ENCODE results near the gene TMEM259. TPM values are rescaled to one million over a fixed set of nuclear protein-coding genes. Genes with fewer than 3 reads are reported as not detected.

The TMEM259 gene
- total RNA-seq, 6 experiments from 2014 or later = 127 to 164 (median 149) TPM

DNA sequence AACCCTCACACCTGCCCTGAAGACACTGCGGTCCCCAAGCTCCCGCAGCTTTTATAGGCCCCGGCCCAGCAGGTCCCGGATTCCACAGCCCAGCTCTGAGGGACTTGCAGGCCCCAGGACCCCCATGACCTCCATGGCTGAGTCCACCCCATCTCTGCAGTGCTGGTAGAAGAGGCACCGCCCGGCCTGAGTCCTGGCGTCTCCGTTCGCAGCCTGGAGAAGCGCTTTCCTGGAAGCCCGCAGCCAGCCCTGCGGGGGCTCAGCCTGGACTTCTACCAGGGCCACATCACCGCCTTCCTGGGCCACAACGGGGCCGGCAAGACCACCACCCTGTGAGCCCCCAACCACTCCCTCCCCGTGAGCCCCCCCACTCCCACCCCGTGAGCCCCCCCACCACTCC is 28.2 kb upstream of the TMEM259 start:
- no peaks in the 10 kb centered on the region for H3K27me3 Mint-ChIP-seq (ENCODE audit: insufficient read depth)
- DNase-seq = no peak
- H3K27ac Mint-ChIP-seq = no peak overlapping the region
- H3K36me3 Mint-ChIP-seq (ENCODE audit: low read depth) = no peaks in the 10 kb centered on the region
- H3K4me1 Mint-ChIP-seq (ENCODE audit: low read depth) = no peaks in the 10 kb centered on the region
- H3K4me3 Mint-ChIP-seq = no peak overlapping the region
- TF ChIP-seq, protein P1, sequence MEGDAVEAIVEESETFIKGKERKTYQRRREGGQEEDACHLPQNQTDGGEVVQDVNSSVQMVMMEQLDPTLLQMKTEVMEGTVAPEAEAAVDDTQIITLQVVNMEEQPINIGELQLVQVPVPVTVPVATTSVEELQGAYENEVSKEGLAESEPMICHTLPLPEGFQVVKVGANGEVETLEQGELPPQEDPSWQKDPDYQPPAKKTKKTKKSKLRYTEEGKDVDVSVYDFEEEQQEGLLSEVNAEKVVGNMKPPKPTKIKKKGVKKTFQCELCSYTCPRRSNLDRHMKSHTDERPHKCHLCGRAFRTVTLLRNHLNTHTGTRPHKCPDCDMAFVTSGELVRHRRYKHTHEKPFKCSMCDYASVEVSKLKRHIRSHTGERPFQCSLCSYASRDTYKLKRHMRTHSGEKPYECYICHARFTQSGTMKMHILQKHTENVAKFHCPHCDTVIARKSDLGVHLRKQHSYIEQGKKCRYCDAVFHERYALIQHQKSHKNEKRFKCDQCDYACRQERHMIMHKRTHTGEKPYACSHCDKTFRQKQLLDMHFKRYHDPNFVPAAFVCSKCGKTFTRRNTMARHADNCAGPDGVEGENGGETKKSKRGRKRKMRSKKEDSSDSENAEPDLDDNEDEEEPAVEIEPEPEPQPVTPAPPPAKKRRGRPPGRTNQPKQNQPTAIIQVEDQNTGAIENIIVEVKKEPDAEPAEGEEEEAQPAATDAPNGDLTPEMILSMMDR (IDR thresholded peaks at IDR 0.05) = no peak
- peaks cover 6% of the 10 kb centered on the region; the same call in 1 of the 2 replicates for H3K9me3 Mint-ChIP-seq

DNA sequence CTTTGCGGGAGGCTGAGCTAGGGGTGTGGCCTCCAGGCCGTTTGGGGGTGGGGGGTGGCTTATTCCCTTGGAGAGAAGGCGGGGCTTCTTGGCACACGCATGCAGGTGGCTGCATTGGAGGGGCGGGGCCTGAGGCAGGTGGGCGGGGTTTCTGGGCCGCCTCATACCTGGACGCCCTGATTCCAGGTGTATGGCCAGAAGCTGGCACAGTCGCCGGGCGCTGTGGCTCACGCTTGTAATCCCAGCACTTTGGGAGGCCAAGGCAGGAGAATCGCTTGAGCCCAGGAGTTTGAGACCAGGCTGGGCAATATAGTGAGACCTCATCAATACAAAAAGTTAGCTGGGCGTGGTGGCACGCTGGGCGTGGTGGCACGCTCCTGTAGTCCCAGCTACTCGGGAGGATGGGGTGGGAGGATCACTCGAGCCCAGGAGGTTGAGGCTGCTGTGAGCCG is 26.8 kb upstream of the TMEM259 start:
- TF ChIP-seq, protein P1 (IDR thresholded peaks at IDR 0.05) = no peak
- no peak for DNase-seq

DNA sequence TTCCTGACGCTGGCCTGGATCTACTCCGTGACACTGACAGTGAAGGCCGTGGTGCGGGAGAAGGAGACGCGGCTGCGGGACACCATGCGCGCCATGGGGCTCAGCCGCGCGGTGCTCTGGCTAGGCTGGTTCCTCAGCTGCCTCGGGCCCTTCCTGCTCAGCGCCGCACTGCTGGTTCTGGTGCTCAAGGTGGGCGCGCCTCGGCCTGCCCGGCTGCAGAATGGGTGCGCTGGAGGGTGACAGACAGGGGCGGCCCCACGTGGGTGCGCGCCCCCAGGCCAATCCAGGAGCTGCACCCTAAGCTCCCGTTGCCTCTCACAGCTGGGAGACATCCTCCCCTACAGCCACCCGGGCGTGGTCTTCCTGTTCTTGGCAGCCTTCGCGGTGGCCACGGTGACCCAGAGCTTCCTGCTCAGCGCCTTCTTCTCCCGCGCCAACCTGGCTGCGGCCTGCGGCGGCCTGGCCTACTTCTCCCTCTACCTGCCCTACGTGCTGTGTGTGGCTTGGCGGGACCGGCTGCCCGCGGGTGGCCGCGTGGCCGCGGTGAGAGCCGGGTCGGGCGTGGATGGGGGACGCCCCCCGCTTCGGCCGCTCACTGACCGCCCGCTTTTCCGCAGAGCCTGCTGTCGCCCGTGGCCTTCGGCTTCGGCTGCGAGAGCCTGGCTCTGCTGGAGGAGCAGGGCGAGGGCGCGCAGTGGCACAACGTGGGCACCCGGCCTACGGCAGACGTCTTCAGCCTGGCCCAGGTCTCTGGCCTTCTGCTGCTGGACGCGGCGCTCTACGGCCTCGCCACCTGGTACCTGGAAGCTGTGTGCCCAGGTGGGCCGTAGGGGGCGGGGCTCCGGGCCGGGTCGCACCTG is 26.1 kb upstream of the TMEM259 start:
- TF ChIP-seq, protein P1 (IDR thresholded peaks at IDR 0.05) = no peak
- Mint-ChIP-seq H3K4me3 (no peak overlapping the region), H3K27me3 (ENCODE audit: insufficient read depth) (peaks cover 1% of the 10 kb centered on the region), H3K4me1 (ENCODE audit: low read depth) (no peaks in the 10 kb centered on the region), H3K27ac (no peak overlapping the region), H3K36me3 (ENCODE audit: low read depth) (no peaks in the 10 kb centered on the region), H3K9me3 (peaks cover 6% of the 10 kb centered on the region; the same call in 1 of the 2 replicates)
- no peak for DNase-seq

More for the DNA sequence above, 26.8 kb upstream of the TMEM259 start:
- Mint-ChIP-seq H3K4me3 (no peak overlapping the region), H3K36me3 (ENCODE audit: low read depth) (no peaks in the 10 kb centered on the region), H3K27ac (no peak overlapping the region), H3K27me3 (ENCODE audit: insufficient read depth) (peaks cover 1% of the 10 kb centered on the region), H3K9me3 (peaks cover 6% of the 10 kb centered on the region; the same call in 1 of the 2 replicates), H3K4me1 (ENCODE audit: low read depth) (no peaks in the 10 kb centered on the region)

DNA sequence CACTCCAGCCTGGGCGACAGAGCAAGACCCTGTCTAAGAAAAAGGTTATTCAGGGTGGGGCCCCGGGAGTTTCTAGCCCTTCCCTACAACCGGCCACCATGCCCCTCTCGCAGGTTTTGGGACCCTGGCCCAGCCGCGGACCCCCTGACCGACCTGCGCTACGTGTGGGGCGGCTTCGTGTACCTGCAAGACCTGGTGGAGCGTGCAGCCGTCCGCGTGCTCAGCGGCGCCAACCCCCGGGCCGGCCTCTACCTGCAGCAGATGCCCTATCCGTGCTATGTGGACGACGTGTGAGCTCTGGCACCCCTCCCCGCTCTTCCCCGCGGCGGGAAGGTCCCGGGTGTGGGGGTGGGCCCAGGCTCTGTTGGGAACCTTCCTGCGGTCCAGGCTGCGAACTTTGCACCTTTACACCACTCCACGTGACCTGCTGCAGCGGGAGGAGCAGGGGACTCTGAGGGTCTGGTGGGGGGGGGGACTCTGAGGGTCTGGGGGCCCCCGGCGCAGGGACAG is 25.2 kb upstream of the TMEM259 start:
- no peak overlapping the region for H3K27ac Mint-ChIP-seq
- H3K27me3 Mint-ChIP-seq (ENCODE audit: insufficient read depth) = peaks cover 4% of the 10 kb centered on the region
- peaks cover 2% of the 10 kb centered on the region; the same call in 1 of the 2 replicates for H3K4me1 Mint-ChIP-seq (ENCODE audit: low read depth)
- DNase-seq = no peak
- TF ChIP-seq, protein P1 (IDR thresholded peaks at IDR 0.05) = no peak
- H3K4me3 Mint-ChIP-seq = no peak overlapping the region
- H3K36me3 Mint-ChIP-seq (ENCODE audit: low read depth) = no peaks in the 10 kb centered on the region
- H3K9me3 Mint-ChIP-seq = peaks cover 6% of the 10 kb centered on the region; the same call in 1 of the 2 replicates

DNA sequence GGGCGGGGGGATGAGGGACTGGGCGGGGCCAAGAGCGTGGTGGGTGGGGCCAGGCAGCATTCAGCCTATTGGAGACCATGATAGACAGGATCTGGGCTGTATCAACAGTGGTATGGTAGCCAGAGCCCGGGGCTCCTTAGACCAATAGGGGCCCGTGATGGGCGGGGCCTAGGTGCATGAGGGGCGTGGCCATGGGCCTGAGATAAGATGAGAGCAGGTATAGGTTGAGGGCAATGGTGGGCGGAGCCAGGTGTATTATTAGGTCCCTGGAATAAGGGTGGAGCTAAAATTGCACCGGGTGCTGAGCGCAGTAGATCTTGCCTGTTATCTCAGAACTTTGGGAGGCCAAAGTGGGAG is 24.3 kb upstream of the TMEM259 start:
- no peak overlapping the region for H3K4me3 Mint-ChIP-seq
- no peaks in the 10 kb centered on the region for H3K36me3 Mint-ChIP-seq (ENCODE audit: low read depth)
- TF ChIP-seq, protein P1 (IDR thresholded peaks at IDR 0.05) = no peak
- DNase-seq = peak; percentile 25
- peaks cover 12% of the 10 kb centered on the region for H3K4me1 Mint-ChIP-seq (ENCODE audit: low read depth)
- peaks cover 14% of the 10 kb centered on the region for H3K27me3 Mint-ChIP-seq (ENCODE audit: insufficient read depth)
- H3K9me3 Mint-ChIP-seq = peaks cover 7% of the 10 kb centered on the region; the same call in 1 of the 2 replicates
- H3K27ac Mint-ChIP-seq = no peak overlapping the region
